NCI-H82 (cell line): ENCODE measurements around the gene EPB41L2.

Experiments
- DNase-seq: peaks from one replicate; lab custom pipeline; 2025; lab: John Stamatoyannopoulos, UW

EPB41L2 gene

GRCh38 chr6:130864344-130864743 lies 198.7 kb downstream of the EPB41L2 start:
- no peak for DNase-seq

- no peak for DNase-seq
Measured at GRCh38 chr6:130863415-130864230, 199.4 kb downstream of the EPB41L2 start.

- no peak for DNase-seq
Measured at GRCh38 chr6:130862370-130862769, 200.7 kb downstream of the EPB41L2 start.

- DNase-seq = no peak
Measured at GRCh38 chr6:130859161-130859867, 203.7 kb downstream of the EPB41L2 start.

- no peak for DNase-seq
Measured at GRCh38 chr6:130858498-130859160, 204.4 kb downstream of the EPB41L2 start.

- DNase-seq = no peak
Measured at GRCh38 chr6:130858054-130858453, 205.0 kb downstream of the EPB41L2 start.

GRCh38 chr6:130853555-130854183 lies 209.4 kb downstream of the EPB41L2 start:
- DNase-seq = no peak

- DNase-seq = no peak
Measured at GRCh38 chr6:130852844-130853554, 210.0 kb downstream of the EPB41L2 start.

GRCh38 chr6:130851026-130851425 lies 212.0 kb downstream of the EPB41L2 start:
- DNase-seq = no peak

GRCh38 chr6:130849594-130849993 lies 213.5 kb downstream of the EPB41L2 start:
- DNase-seq = no peak

GRCh38 chr6:130848945-130849344 lies 214.1 kb downstream of the EPB41L2 start:
- peak; percentile 27 for DNase-seq

GRCh38 chr6:130847001-130847910 lies 215.8 kb downstream of the EPB41L2 start:
- no peak for DNase-seq

GRCh38 chr6:130846501-130846900 lies 216.5 kb downstream of the EPB41L2 start:
- no peak for DNase-seq

GRCh38 chr6:130843575-130844320 lies 219.3 kb downstream of the EPB41L2 start:
- DNase-seq = peak; percentile 71

GRCh38 chr6:130841128-130841728 lies 221.8 kb downstream of the EPB41L2 start:
- no peak for DNase-seq

GRCh38 chr6:130840050-130840449 lies 223.0 kb downstream of the EPB41L2 start:
- no peak for DNase-seq

GRCh38 chr6:130839379-130839778 lies 223.7 kb downstream of the EPB41L2 start:
- no peak for DNase-seq

- no peak for DNase-seq
Measured at GRCh38 chr6:130838951-130839350, 224.1 kb downstream of the EPB41L2 start.

GRCh38 chr6:130838250-130838860 lies 224.7 kb downstream of the EPB41L2 start:
- DNase-seq = no peak
